ENCODE data around the gene SPATA24.

Gene SPATA24

GRCh38 chr5:139383993-139384590 lies 19.8 kb downstream of the SPATA24 start:
- DNase-seq (ENCODE audit: low spot score), result no peak
- in situ Hi-C loops (cut with MboI; ENCODE audit: low sequenced_read_pairs, unreplicated experiment), result no loop called here
- TF ChIP-seq CTCF (IDR thresholded peaks at IDR 0.05; ENCODE audit: borderline replicate concordance, control extremely low read depth, extremely low read depth, insufficient read depth, missing control alignments), result no peak

DNA sequence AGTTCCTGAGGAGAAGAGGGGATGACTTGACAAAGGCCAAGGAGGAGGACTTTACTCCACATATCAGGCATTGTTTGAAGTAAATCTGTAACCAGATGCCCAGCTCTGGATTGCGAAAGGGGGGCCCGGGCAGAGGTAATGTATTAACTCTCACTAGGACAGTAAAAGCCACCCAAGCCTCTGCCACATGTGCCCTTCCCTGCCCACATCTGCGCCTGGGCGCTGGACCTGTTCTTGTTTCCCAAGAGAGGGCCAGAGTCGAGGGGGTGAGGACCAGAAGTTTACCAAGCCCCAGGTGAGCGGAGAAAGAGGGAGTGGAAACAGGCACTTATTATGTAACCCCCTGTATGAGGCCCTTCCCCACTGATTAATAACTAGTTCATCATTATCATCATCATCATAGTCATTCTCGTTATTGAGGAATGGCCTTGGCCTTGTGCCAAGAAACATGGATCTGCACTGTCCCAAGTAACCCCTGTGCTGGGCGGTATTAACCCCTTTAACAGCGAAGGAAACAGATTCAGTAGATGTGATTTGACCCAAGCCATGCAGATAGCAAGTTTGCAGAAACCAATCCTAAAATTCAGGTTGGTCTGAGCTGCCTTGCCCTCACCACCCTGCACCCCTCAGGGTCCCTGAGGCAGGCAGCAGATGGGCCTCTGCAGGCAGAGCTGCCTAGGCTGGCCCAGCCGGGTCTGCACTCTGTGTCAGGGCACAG lies 20.5 kb downstream of the SPATA24 start, which contains the start of gene SLC23A1:
Gene SLC23A1 (minus strand): TSS at position 23 of the 718 bp plus-strand sequence. CDS start 44 bp downstream, outside the sequence.
- TF ChIP-seq CTCF (IDR thresholded peaks at IDR 0.05; ENCODE audit: borderline replicate concordance, control extremely low read depth, extremely low read depth, insufficient read depth, missing control alignments), result no peak
- no peak for DNase-seq (ENCODE audit: low spot score)
- in situ Hi-C loops (cut with MboI; ENCODE audit: low sequenced_read_pairs, unreplicated experiment), result no loop called here

DNA sequence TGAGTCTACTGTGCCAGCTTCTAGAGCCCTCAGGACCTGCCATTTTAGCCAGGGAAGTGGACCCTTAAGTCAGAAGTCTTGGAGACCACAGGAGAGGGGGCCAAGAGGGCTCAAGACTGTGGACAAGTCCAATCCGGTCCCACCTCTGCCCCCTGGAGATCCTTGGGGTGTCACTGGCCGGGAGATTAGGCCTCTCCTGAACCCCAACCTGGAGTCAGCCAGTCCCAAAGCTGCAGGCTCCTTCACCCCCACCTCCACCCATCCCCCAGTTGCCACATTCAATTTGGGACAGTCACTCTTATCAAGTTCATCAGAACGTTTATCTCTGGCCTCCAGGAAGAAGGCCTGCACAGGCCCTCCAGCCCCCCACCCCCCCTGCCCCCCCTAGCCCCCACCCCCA lies 21.1 kb downstream of the SPATA24 start:
- no peak for DNase-seq (ENCODE audit: low spot score)
- TF ChIP-seq CTCF (IDR thresholded peaks at IDR 0.05; ENCODE audit: borderline replicate concordance, control extremely low read depth, extremely low read depth, insufficient read depth, missing control alignments), result no peak
- in situ Hi-C loops (cut with MboI; ENCODE audit: low sequenced_read_pairs, unreplicated experiment), result no loop called here

- TF ChIP-seq CTCF (IDR thresholded peaks at IDR 0.05; ENCODE audit: borderline replicate concordance, control extremely low read depth, extremely low read depth, insufficient read depth, missing control alignments), result no peak
- DNase-seq (ENCODE audit: low spot score), result peak; percentile 37
- in situ Hi-C loops (cut with MboI; ENCODE audit: low sequenced_read_pairs, unreplicated experiment), result no loop called here
These were observed 21.8 kb downstream of the SPATA24 start for GRCh38 chr5:139381837-139382761.

GRCh38 chr5:139379626-139380449 lies 24.1 kb downstream of the SPATA24 start:
- no peak for DNase-seq (ENCODE audit: low spot score)
- in situ Hi-C loops (cut with MboI; ENCODE audit: low sequenced_read_pairs, unreplicated experiment), result no loop called here

More at GRCh38 chr5:139379626-139380449, 24.1 kb downstream of the SPATA24 start:
- no peak for TF ChIP-seq CTCF (IDR thresholded peaks at IDR 0.05; ENCODE audit: borderline replicate concordance, control extremely low read depth, extremely low read depth, insufficient read depth, missing control alignments)
